ENCODE measurements around the gene TRH.

The TRH gene

GRCh38 chr3:129974564-129974832, at the start of gene TRH:
TSS of gene TRH (plus strand) at chr3:129974720. CDS start at chr3:129975817, 1,097 bp downstream.
- DNase-seq (ENCODE audit: low spot score): no peak

- no peak for DNase-seq (ENCODE audit: low spot score)
Measured at GRCh38 chr3:129927072-129927471, 47.4 kb upstream of the TRH start.

GRCh38 chr3:129929383-129929782, 45.1 kb upstream of the TRH start:
- DNase-seq (ENCODE audit: low spot score): no peak

GRCh38 chr3:129933471-129933870, 41.0 kb upstream of the TRH start:
- no peak for DNase-seq (ENCODE audit: low spot score)

GRCh38 chr3:129934234-129935123, 40.0 kb upstream of the TRH start:
- peak; percentile 60 for DNase-seq (ENCODE audit: low spot score)

- peak; percentile 44 for DNase-seq (ENCODE audit: low spot score)
Measured at GRCh38 chr3:129936757-129937156, 37.8 kb upstream of the TRH start.

- no peak for DNase-seq (ENCODE audit: low spot score)
Measured at GRCh38 chr3:129937717-129938116, 36.8 kb upstream of the TRH start.

GRCh38 chr3:129938140-129938930, 36.2 kb upstream of the TRH start:
- no peak for DNase-seq (ENCODE audit: low spot score)

GRCh38 chr3:129940086-129940485, 34.4 kb upstream of the TRH start:
- no peak for DNase-seq (ENCODE audit: low spot score)

- DNase-seq (ENCODE audit: low spot score): peak; percentile 82
Measured at GRCh38 chr3:129942296-129942695, 32.2 kb upstream of the TRH start.

GRCh38 chr3:129943020-129943419, 31.5 kb upstream of the TRH start:
- no peak for DNase-seq (ENCODE audit: low spot score)

GRCh38 chr3:129944709-129945108, 29.8 kb upstream of the TRH start:
- DNase-seq (ENCODE audit: low spot score): no peak

- DNase-seq (ENCODE audit: low spot score): no peak
Measured at GRCh38 chr3:129947538-129948240, 26.8 kb upstream of the TRH start.

- no peak for DNase-seq (ENCODE audit: low spot score)
Measured at GRCh38 chr3:129950318-129951046, 24.0 kb upstream of the TRH start.

GRCh38 chr3:129952556-129953355, 21.8 kb upstream of the TRH start:
- no peak for DNase-seq (ENCODE audit: low spot score)

GRCh38 chr3:129953621-129954020, 20.9 kb upstream of the TRH start:
- DNase-seq (ENCODE audit: low spot score): no peak

- DNase-seq (ENCODE audit: low spot score): no peak
Measured at GRCh38 chr3:129954514-129954913, 20.0 kb upstream of the TRH start.

- DNase-seq (ENCODE audit: low spot score): no peak
Measured at GRCh38 chr3:129956936-129957335, 17.6 kb upstream of the TRH start.

- DNase-seq (ENCODE audit: low spot score): no peak
Measured at GRCh38 chr3:129958755-129959154, 15.8 kb upstream of the TRH start.

GRCh38 chr3:129961141-129961541, 13.4 kb upstream of the TRH start:
- DNase-seq (ENCODE audit: low spot score): no peak

- DNase-seq (ENCODE audit: low spot score): no peak
Measured at GRCh38 chr3:129962600-129962999, 11.9 kb upstream of the TRH start.
